Measurements from ENCODE around the gene SLC9A3.

GRCh38 chr5:565782-566440, 41.7 kb upstream of the SLC9A3 start:
- TF ChIP-seq CTCF (IDR thresholded peaks at IDR 0.05) (no peak), ZFX (IDR thresholded peaks at IDR 0.05; ENCODE audit: borderline replicate concordance) (no peak)

Data from 22Rv1 (cell line).